ENCODE results near the gene LCN10. TPM values are rescaled to one million over a fixed set of nuclear protein-coding genes. Genes with fewer than 3 reads are reported as not detected.
"Not testable (repeated sequence)": the region's sequence is repeated elsewhere in the genome, so short reads cannot be mapped to it uniquely, and the experiment has no call there.

LCN10 gene
- total RNA-seq, 4 donors from 2014 or later = 7.0 to 12.6 (median 9.8) TPM

DNA sequence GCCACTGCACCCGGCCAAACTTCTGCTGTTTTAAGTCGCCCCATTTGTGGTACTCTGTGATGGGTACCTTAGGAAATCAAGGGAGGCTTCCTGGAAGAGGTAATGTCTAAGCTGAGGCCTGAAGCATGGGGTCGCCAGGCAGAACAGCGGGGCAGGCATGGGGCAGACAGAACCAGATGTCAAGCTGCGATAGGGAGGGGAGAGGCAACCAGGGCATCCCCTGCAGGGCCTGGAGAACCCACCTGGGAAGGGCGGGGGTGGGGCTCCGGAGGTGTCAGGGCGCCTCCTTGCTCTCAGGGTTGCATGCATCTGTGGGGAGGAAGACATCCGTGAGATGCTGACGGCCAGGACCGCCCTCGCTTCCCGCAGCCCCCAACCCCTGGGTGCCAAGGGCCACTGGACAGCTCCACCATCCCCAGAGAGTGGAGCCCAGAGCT lies 18.8 kb upstream of the LCN10 start:
- H3K27me3 ChIP-seq = peaks cover 0 to 74% (median 8%) of the 10 kb centered on the region in 4 donors
- DNase-seq (ENCODE audit: extremely low spot score) = no peak
- intact Hi-C loops (cut with DNase I) = no loop called here
- no peaks in the 10 kb centered on the region for H3K36me3 ChIP-seq
- H3K4me3 ChIP-seq = no peak overlapping the region
- H3K4me1 ChIP-seq = peaks cover 0 to 22% (median 15%) of the 10 kb centered on the region in 4 donors
- H3K9me3 ChIP-seq = peaks cover 0 to under 1% (median 0%) of the 10 kb centered on the region in 4 donors
- TF ChIP-seq EP300 (IDR thresholded peaks at IDR 0.05) (no peak), POLR2AphosphoS5 (IDR thresholded peaks at IDR 0.05) (no peak)
- TF ChIP-seq, protein P1, sequence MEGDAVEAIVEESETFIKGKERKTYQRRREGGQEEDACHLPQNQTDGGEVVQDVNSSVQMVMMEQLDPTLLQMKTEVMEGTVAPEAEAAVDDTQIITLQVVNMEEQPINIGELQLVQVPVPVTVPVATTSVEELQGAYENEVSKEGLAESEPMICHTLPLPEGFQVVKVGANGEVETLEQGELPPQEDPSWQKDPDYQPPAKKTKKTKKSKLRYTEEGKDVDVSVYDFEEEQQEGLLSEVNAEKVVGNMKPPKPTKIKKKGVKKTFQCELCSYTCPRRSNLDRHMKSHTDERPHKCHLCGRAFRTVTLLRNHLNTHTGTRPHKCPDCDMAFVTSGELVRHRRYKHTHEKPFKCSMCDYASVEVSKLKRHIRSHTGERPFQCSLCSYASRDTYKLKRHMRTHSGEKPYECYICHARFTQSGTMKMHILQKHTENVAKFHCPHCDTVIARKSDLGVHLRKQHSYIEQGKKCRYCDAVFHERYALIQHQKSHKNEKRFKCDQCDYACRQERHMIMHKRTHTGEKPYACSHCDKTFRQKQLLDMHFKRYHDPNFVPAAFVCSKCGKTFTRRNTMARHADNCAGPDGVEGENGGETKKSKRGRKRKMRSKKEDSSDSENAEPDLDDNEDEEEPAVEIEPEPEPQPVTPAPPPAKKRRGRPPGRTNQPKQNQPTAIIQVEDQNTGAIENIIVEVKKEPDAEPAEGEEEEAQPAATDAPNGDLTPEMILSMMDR (IDR thresholded peaks at IDR 0.05) = no peak
- WGBS = 100% methylated on average over 2 of the region's 13 CpGs
- no peak overlapping the region for H3K27ac ChIP-seq (replicated peaks in 1 of 4)

GRCh38 chr9:136760834-136761544 lies 18.2 kb upstream of the LCN10 start:
- intact Hi-C loops (cut with DNase I); H3K4me3 ChIP-seq; H3K27ac ChIP-seq (replicated peaks in 1 of 4); H3K9me3 ChIP-seq; H3K36me3 ChIP-seq; DNase-seq (ENCODE audit: extremely low spot score): not testable (repeated sequence)
- H3K4me1 ChIP-seq = peaks cover 0 to 22% (median 15%) of the 10 kb centered on the region in 4 donors
- WGBS = 48% methylated on average over 15 of the region's 22 CpGs
- peaks cover 0 to 76% (median 8%) of the 10 kb centered on the region in 4 donors for H3K27me3 ChIP-seq
- TF ChIP-seq, protein P1 (IDR thresholded peaks at IDR 0.05) = peak in 2 of 3 experiments; percentile 19 to 45

- no peak for DNase-seq (ENCODE audit: extremely low spot score)
- Histone ChIP-seq H3K4me1 (peaks cover 0 to 22% (median 15%) of the 10 kb centered on the region in 4 donors), H3K27me3 (peaks cover 0 to 73% (median 8%) of the 10 kb centered on the region in 4 donors), H3K9me3 (peaks cover 0 to 11% (median 3%) of the 10 kb centered on the region in 4 donors), H3K4me3 (no peak overlapping the region), H3K27ac (replicated peaks in 1 of 4) (no peak overlapping the region), H3K36me3 (no peaks in the 10 kb centered on the region)
- TF ChIP-seq POLR2AphosphoS5 (IDR thresholded peaks at IDR 0.05) = no peak
- TF ChIP-seq, protein P1 (IDR thresholded peaks at IDR 0.05) = no peak
- TF ChIP-seq POLR2A (IDR thresholded peaks at IDR 0.05; ENCODE audit: low read depth) = no peak
- TF ChIP-seq EP300 (IDR thresholded peaks at IDR 0.05) = no peak
- intact Hi-C loops (cut with DNase I) = no loop called here
- WGBS = 79% methylated on average over 14 of the region's 25 CpGs
Measured at GRCh38 chr9:136760424-136760823, 17.7 kb upstream of the LCN10 start.

- no peak for DNase-seq (ENCODE audit: extremely low spot score)
- Histone ChIP-seq H3K4me3 (no peak overlapping the region), H3K27ac (replicated peaks in 1 of 4) (no peak overlapping the region), H3K4me1 (peaks cover 0 to 22% (median 15%) of the 10 kb centered on the region in 4 donors), H3K36me3 (no peaks in the 10 kb centered on the region), H3K9me3 (peaks cover 0 to 11% (median 3%) of the 10 kb centered on the region in 4 donors), H3K27me3 (peaks cover 0 to 73% (median 8%) of the 10 kb centered on the region in 4 donors)
- 86% methylated on average over 5 of the region's 27 CpGs for WGBS
- TF ChIP-seq POLR2A (IDR thresholded peaks at IDR 0.05; ENCODE audit: low read depth) (no peak), POLR2AphosphoS5 (IDR thresholded peaks at IDR 0.05) (no peak), EP300 (IDR thresholded peaks at IDR 0.05) (no peak)
- TF ChIP-seq, protein P1 (IDR thresholded peaks at IDR 0.05) = no peak
- intact Hi-C loops (cut with DNase I) = no loop called here
Measured at GRCh38 chr9:136759436-136760325, 16.9 kb upstream of the LCN10 start.

All from esophagus muscularis mucosa (tissue), 4 donors.